ENCODE measurements around the gene TPM3.
A peak's percentile ranks its signal among the peaks of the same experiment; 100 is the strongest.

Gene TPM3

GRCh38 chr1:154205778-154206177, 13.9 kb upstream of the TPM3 start:
- DNase-seq = peak; percentile 49

GRCh38 chr1:154199563-154199879, 7.6 kb upstream of the TPM3 start:
- no peak for DNase-seq

- peak; percentile 42 for DNase-seq
Observed at GRCh38 chr1:154198756-154199562, 7.1 kb upstream of the TPM3 start.

- DNase-seq = no peak
Observed at GRCh38 chr1:154193821-154194220, 1.9 kb upstream of the TPM3 start.

- no peak for DNase-seq
Observed at GRCh38 chr1:154192476-154192875, 576 bp upstream of the TPM3 start.

- DNase-seq = no peak
Observed at GRCh38 chr1:154190550-154190949, 1.4 kb downstream of the TPM3 start.

- DNase-seq = no peak
Observed at GRCh38 chr1:154186852-154187501, 4.9 kb downstream of the TPM3 start.

- DNase-seq = peak; percentile 86
Observed at GRCh38 chr1:154186177-154186576, 5.7 kb downstream of the TPM3 start.

GRCh38 chr1:154183046-154183915, 8.6 kb downstream of the TPM3 start:
- peak; percentile 98 for DNase-seq

GRCh38 chr1:154182344-154183045, 9.4 kb downstream of the TPM3 start:
- DNase-seq = peak; percentile 86

GRCh38 chr1:154181944-154182343, 10.0 kb downstream of the TPM3 start:
- no peak for DNase-seq

GRCh38 chr1:154179946-154180687, 11.8 kb downstream of the TPM3 start:
- DNase-seq = no peak

GRCh38 chr1:154178911-154179811, 12.7 kb downstream of the TPM3 start:
- no peak for DNase-seq

GRCh38 chr1:154178013-154178412, 13.9 kb downstream of the TPM3 start:
- DNase-seq = no peak

- no peak for DNase-seq
Observed at GRCh38 chr1:154176337-154176736, 15.6 kb downstream of the TPM3 start.

GRCh38 chr1:154174654-154175053, 17.2 kb downstream of the TPM3 start:
- DNase-seq = no peak

- DNase-seq = no peak
Observed at GRCh38 chr1:154171880-154172279, 20.0 kb downstream of the TPM3 start.

- no peak for DNase-seq
Observed at GRCh38 chr1:154171223-154171583, 20.7 kb downstream of the TPM3 start.

- peak; percentile 64 for DNase-seq
Observed at GRCh38 chr1:154170547-154171222, 21.2 kb downstream of the TPM3 start.

- DNase-seq = no peak
Observed at GRCh38 chr1:154167461-154167860, 24.4 kb downstream of the TPM3 start.

- DNase-seq = no peak
Observed at GRCh38 chr1:154166207-154166606, 25.7 kb downstream of the TPM3 start.
